IMR-90 (cell line): Measurements from ENCODE around the gene SHROOM3. TPM values are rescaled to one million over a fixed set of nuclear protein-coding genes. Genes with fewer than 3 reads are reported as not detected.

Experiments
- ATAC-seq: fragments of 200-7000 bp; cut with Tn5 transposase; 2 replicates; pipeline ENCODE4 v1.9.1; 2020; ENCODE audit warnings: low read depth, mild to moderate bottlenecking, moderate library complexity
- BruUV-seq: library from RNA; stranded (reverse); fragments of 400-500 nt; replicated peaks from 2 replicates; lab custom pipeline; 2021; lab: Mats Ljungman, UMichigan
- CTCF ChIA-PET: fragments of 300-600 bp; formaldehyde crosslinking; extraction: SDS; loops from one replicate; lab custom pipeline; 2021; ENCODE audit warnings: antibody characterized with exemption; lab: Yijun Ruan, JAX
- POLR2A ChIA-PET: fragments of 300-600 bp; sonication (Branson Sonifier 250); formaldehyde crosslinking; loops from one replicate; lab custom pipeline; 2022; ENCODE audit warnings: antibody characterized with exemption; ENCODE audit not compliant: unreplicated experiment; lab: Charles Lee
- DNase-seq: peaks from one replicate; pipeline ENCODE4 v3.0.0; 2013
- H2AFZ ChIP-seq: replicated peaks from 2 replicates; pipeline ENCODE3; 2013; ENCODE audit warnings: low read length, mild to moderate bottlenecking; ENCODE audit not compliant: poor library complexity
- H2AK5ac ChIP-seq: 2 replicates; pipeline ENCODE4 v1.6.1; 2013; ENCODE audit warnings: low read depth, low read length, inconsistent platforms
- H2AK9ac ChIP-seq: replicated peaks from 2 replicates; pipeline ENCODE3; 2013; ENCODE audit warnings: mild to moderate bottlenecking, low read depth, low read length, moderate library complexity; ENCODE audit not compliant: poor library complexity
- H2BK120ac ChIP-seq: 2 replicates; pipeline ENCODE4 v1.6.1; 2013; ENCODE audit warnings: low read depth, low read length, inconsistent platforms
- H2BK15ac ChIP-seq: 3 replicates; pipeline ENCODE4 v1.6.1; 2013; ENCODE audit warnings: low read depth, low read length, inconsistent platforms
- H2BK20ac ChIP-seq: 2 replicates; pipeline ENCODE4 v1.6.1; 2013; ENCODE audit warnings: low read depth, mild to moderate bottlenecking, inconsistent platforms, low read length, moderate library complexity
- H2BK5ac ChIP-seq: 2 replicates; pipeline ENCODE4 v1.6.1; 2013; ENCODE audit warnings: mild to moderate bottlenecking, low read depth, low read length, inconsistent platforms; ENCODE audit not compliant: poor library complexity, severe bottlenecking
- H3K14ac ChIP-seq: replicated peaks from 2 replicates; pipeline ENCODE4 v1.6.1; 2013; ENCODE audit warnings: low read depth, low read length, inconsistent platforms
- H3K18ac ChIP-seq: 2 replicates; pipeline ENCODE4 v1.6.1; 2013; ENCODE audit warnings: low read depth, low read length, control low read depth
- H3K23ac ChIP-seq: 2 replicates; pipeline ENCODE4 v1.6.1; 2013; ENCODE audit warnings: low read depth, low read length, inconsistent platforms
- H3K27ac ChIP-seq: 2 replicates; pipeline ENCODE4 v1.5.1; 2013; ENCODE audit warnings: mild to moderate bottlenecking, control low read depth, low read length; ENCODE audit not compliant: insufficient read depth
- H3K27me3 ChIP-seq: 2 replicates; pipeline ENCODE4 v1.6.1; 2013; ENCODE audit warnings: low read length; ENCODE audit not compliant: control insufficient read depth, insufficient read depth
- H3K36me3 ChIP-seq: 2 replicates; pipeline ENCODE4 v1.6.1; 2013; ENCODE audit warnings: low read length, mixed read lengths; ENCODE audit not compliant: control insufficient read depth, insufficient read depth
- H3K4ac ChIP-seq: 2 replicates; pipeline ENCODE4 v1.6.1; 2013; ENCODE audit warnings: low read depth, low read length, inconsistent platforms
- H3K4me1 ChIP-seq: 2 replicates; pipeline ENCODE4 v1.6.1; 2013; ENCODE audit warnings: low read length, mixed read lengths; ENCODE audit not compliant: control insufficient read depth, insufficient read depth
- H3K4me2 ChIP-seq: 2 replicates; pipeline ENCODE4 v1.6.1; 2013; ENCODE audit warnings: low read depth, mild to moderate bottlenecking, control low read depth, low read length, moderate library complexity
- H3K4me3 ChIP-seq: 2 replicates; pipeline ENCODE4 v1.5.1; 2013; ENCODE audit warnings: low read depth, mild to moderate bottlenecking, control low read depth, low read length, moderate library complexity; ENCODE audit not compliant: insufficient read depth
- H3K56ac ChIP-seq: 2 replicates; pipeline ENCODE4 v1.6.1; 2013; ENCODE audit warnings: low read length, inconsistent platforms; ENCODE audit not compliant: insufficient read depth; ENCODE audit errors: extremely low read depth
- H3K79me1 ChIP-seq, 2 experiments: 2 replicates each; pipeline ENCODE4 v1.6.1; 2013; ENCODE audit warnings: low read length in 2 of 2, inconsistent platforms in 1 of 2, low read depth in 1 of 2
- H3K9ac ChIP-seq: 2 replicates; pipeline ENCODE4 v1.6.1; 2013; ENCODE audit warnings: low read depth, low read length, control low read depth
- H3K9me1 ChIP-seq: 2 replicates; pipeline ENCODE4 v1.6.1; 2013; ENCODE audit warnings: low read length, inconsistent platforms; ENCODE audit not compliant: insufficient read depth
- H3K9me3 ChIP-seq: 2 replicates; pipeline ENCODE4 v1.6.1; 2013; ENCODE audit warnings: low read length; ENCODE audit not compliant: control insufficient read depth, insufficient read depth
- H4K20me1 ChIP-seq: 2 replicates; pipeline ENCODE4 v1.6.1; 2013; ENCODE audit warnings: low read length, inconsistent platforms; ENCODE audit not compliant: insufficient read depth
- H4K5ac ChIP-seq: 2 replicates; pipeline ENCODE4 v1.6.1; 2013; ENCODE audit warnings: mild to moderate bottlenecking, low read depth, low read length, control low read depth
- H4K8ac ChIP-seq, 2 experiments: 2 replicates each; pipeline ENCODE4 v1.6.1; 2013; ENCODE audit warnings: low read depth in 2 of 2, low read length in 2 of 2, control low read depth in 1 of 2, inconsistent platforms in 1 of 2
- H4K91ac ChIP-seq: 2 replicates; pipeline ENCODE4 v1.6.1; 2013; ENCODE audit warnings: low read depth, low read length, inconsistent platforms; ENCODE audit not compliant: insufficient read depth
- BHLHE40 ChIP-seq: fragments of 150-350 bp; IDR thresholded peaks from 2 replicates; pipeline ENCODE4 v1.6.1; 2016; ENCODE audit warnings: mild to moderate bottlenecking, low read depth, low read length
- CEBPB ChIP-seq: IDR thresholded peaks from 2 replicates; pipeline ENCODE4 v1.6.1; 2012; ENCODE audit warnings: low read depth, low read length, improper control_type of control experiment
- CHD1 ChIP-seq: IDR thresholded peaks from 2 replicates; pipeline ENCODE4 v1.6.1; 2012; ENCODE audit warnings: low read depth, low read length, improper control_type of control experiment
- FOS ChIP-seq: fragments of 150-350 bp; IDR thresholded peaks from 2 replicates; pipeline ENCODE4 v1.6.1; 2016; ENCODE audit warnings: low read depth, low read length
- MAFK ChIP-seq: IDR thresholded peaks from 2 replicates; pipeline ENCODE4 v1.6.1; 2012; ENCODE audit warnings: low read depth, low read length, improper control_type of control experiment
- MXI1 ChIP-seq: IDR thresholded peaks from 2 replicates; pipeline ENCODE4 v1.6.1; 2012; ENCODE audit warnings: low read depth, mild to moderate bottlenecking, low read length, moderate library complexity, borderline replicate concordance
- NFE2L2 ChIP-seq: fragments of 150-350 bp; IDR thresholded peaks from 2 replicates; pipeline ENCODE4 v1.6.1; 2016; ENCODE audit warnings: low read depth, mild to moderate bottlenecking, low read length
- POLR2A ChIP-seq: IDR thresholded peaks from 2 replicates; pipeline ENCODE4 v1.6.1; 2012; ENCODE audit warnings: mild to moderate bottlenecking, low read depth, low read length
- RCOR1 ChIP-seq: IDR thresholded peaks from 2 replicates; pipeline ENCODE4 v1.6.1; 2012; ENCODE audit warnings: mild to moderate bottlenecking, low read length, improper control_type of control experiment; ENCODE audit not compliant: insufficient replicate concordance
- SMC3 ChIP-seq: fragments of 150-350 bp; IDR thresholded peaks from 2 replicates; pipeline ENCODE4 v1.6.1; 2016; ENCODE audit warnings: low read depth, mild to moderate bottlenecking, antibody characterized with exemption, low read length, moderate library complexity
- USF2 ChIP-seq: fragments of 150-350 bp; IDR thresholded peaks from 2 replicates; pipeline ENCODE4 v1.6.1; 2017; ENCODE audit warnings: mild to moderate bottlenecking, antibody characterized with exemption, low read length, low read depth
- WGBS, 2 experiments: methylation state at CpG; one replicate each; pipeline versions ENCODE4 v1.1.5 to v1.1.7; 2013; ENCODE audit warnings: missing lambda C conversion rate in 2 of 2; ENCODE audit not compliant: insufficient read length in 1 of 2; ENCODE audit errors: extremely low coverage in 2 of 2; 5-methylcytosine and 5-hydroxymethylcytosine counted together
- dilution Hi-C: fragments of 300-500 bp; cut with HindIII; formaldehyde crosslinking; loops from one replicate; pipeline ENCODE4 v1.14.3; 2018; ENCODE audit warnings: low sequenced_read_pairs; ENCODE audit not compliant: unreplicated experiment
- in situ Hi-C: fragments of 300-500 bp; cut with MboI; formaldehyde crosslinking; loops from 3 replicates; pipeline ENCODE4 v1.14.3; 2019; ENCODE audit warnings: low sequenced_read_pairs, inconsistent platforms, mixed read lengths
- intact Hi-C: fragments of 100-400 bp; cut with micrococcal nuclease; formaldehyde crosslinking; loops from 2 replicates; pipeline ENCODE4 v1.10.0; 2022
- polyA plus RNA-seq, 3 experiments: library from polyadenylated mRNA; depleted of rRNA; stranded (reverse); fragments of >200 nt; gene quantifications; 2 replicates each; pipeline ENCODE4 v1.2.3, GENCODE V29; 2012; ENCODE audit warnings: low replicate concordance in 1 of 3
- total RNA-seq: library from RNA; depleted of rRNA; stranded (reverse); fragments of >200 nt; gene quantifications from 2 replicates; pipeline ENCODE4 v1.2.3, GENCODE V29; 2012

SHROOM3 gene
- total and polyA plus RNA-seq, 2 of the 4 experiments (the other 2 are of a cell fraction): 10.8 to 19.5 TPM

DNA sequence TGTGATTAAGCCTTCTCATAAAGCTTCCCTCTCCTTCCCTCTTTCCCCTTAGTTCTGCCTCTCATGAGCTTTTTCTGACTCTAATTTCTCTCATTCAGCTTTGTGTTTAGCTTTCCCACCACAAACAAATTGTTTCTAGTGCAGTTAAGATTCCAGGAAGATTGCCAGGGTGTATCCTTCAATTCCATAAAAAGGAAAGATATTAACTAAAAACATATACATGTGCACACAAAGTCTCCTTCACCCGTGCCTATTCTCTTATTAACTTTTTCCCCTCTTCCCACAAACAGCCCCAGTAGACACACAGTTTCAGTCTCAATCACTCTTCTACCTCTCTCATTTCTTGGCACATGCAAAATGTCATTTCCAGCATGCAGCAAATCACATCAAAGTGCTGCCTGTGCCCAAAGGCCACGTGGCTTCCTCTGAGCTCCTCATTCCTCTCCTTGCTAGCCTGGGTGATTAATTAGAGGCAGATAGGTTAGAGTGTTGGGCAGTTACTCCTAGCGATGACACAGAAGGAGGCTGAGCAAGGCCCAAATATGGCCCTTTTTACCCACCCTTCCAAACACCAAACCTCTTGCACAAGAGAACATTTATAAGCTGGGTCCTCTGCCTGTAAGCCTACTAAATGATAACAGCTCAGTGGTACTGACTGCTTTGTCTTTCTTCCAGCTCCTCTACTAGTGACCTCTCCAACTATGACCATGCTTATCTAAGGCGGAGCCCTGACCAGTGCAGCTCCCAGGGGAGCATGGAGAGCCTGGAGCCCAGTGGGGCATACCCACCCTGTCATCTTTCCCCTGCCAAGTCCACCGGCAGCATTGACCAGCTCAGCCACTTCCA is 303.3 kb downstream of the SHROOM3 start:
- Histone ChIP-seq H3K56ac (peak overlapping the region; percentile 98), H3K23ac (peak overlapping the region; percentile 91), H4K20me1 (no peaks in the 10 kb centered on the region), H3K79me1 (peaks cover 22 to 49% of the 10 kb centered on the region in 2 experiments), H3K36me3 (peaks cover 16% of the 10 kb centered on the region), H2BK15ac (peak overlapping the region; percentile 17), H4K91ac (peak overlapping the region; percentile 98), H3K9ac (peak overlapping the region; percentile 78), H3K4ac (peak overlapping the region; percentile 98), H3K4me1 (peaks cover 36% of the 10 kb centered on the region), H2AK5ac (peak overlapping the region; percentile 99), H3K9me3 (no peaks in the 10 kb centered on the region), H3K18ac (peak overlapping the region; percentile 88), H2AK9ac (peak overlapping the region; percentile 87), H2BK5ac (peak overlapping the region; percentile 95), H3K9me1 (peaks cover 24% of the 10 kb centered on the region), H2BK20ac (peak overlapping the region; percentile 94), H3K27ac (peak overlapping the region; percentile 87), H4K5ac (peak overlapping the region; percentile 89), H3K4me3 (no peak overlapping the region), H4K8ac (peak overlapping the region; percentile 79 to 93), H3K4me2 (peak overlapping the region; percentile 57), H3K27me3 (no peaks in the 10 kb centered on the region), H3K14ac (peak overlapping the region; percentile 98), H2AFZ (peak overlapping the region; percentile 44), H2BK120ac (peak overlapping the region; percentile 91)
- ChIA-PET CTCF (interaction anchor here (0.5 to 1.3 kb wide), 3 partner anchors 9 to 163 kb away, joined by 3 to 4 read pairs (median 3); no protein-coding TSS in a partner anchor), POLR2A (interaction anchor here (0.6 to 1.5 kb wide), 6 partner anchors 15 to 213 kb away, joined by 3 to 4 read pairs (median 3); no protein-coding TSS in a partner anchor)
- TF ChIP-seq POLR2A (peak; percentile 30; the same call in 1 of the 2 replicates), SMC3 (no peak), CEBPB (peak; percentile 96), MAFK (no peak), BHLHE40 (peak; percentile 80; the same call in 1 of the 2 replicates), RCOR1 (no peak), NFE2L2 (no peak; the same call in 1 of the 2 replicates), FOS (0 out of 2 replicates have a peak, but pooled peaks have one; percentile 14), CHD1 (no peak), USF2 (peak; percentile 85), MXI1 (peak; percentile 88)
- ATAC-seq (peak; percentile 77), DNase-seq (peak; percentile 92)
- dilution Hi-C loops: no loop called here
- BruUV-seq: no TSS peak
- in situ Hi-C loops: no loop called here
- 40% methylated on average over 1 of the region's 5 CpGs; no CpG with 5 or more reads in 1 of the 2 experiments for WGBS, 2 experiments
- intact Hi-C loops: loop anchor here (5.0 kb wide), 2 partner anchors 46 to 126 kb away; no protein-coding TSS in a partner anchor
